WI38 (cell line): ENCODE data around the gene BDP1.
"Not testable (repeated sequence)": the region's sequence is repeated elsewhere in the genome, so short reads cannot be mapped to it uniquely, and the experiment has no call there.

Source experiments
- H3K4me3 ChIP-seq: 2 replicates; pipeline ENCODE4 v1.5.1; 2011; ENCODE audit warnings: low read depth, mild to moderate bottlenecking, control low read depth, low read length
- TF ChIP-seq, protein P1 (sequence below): IDR thresholded peaks from 2 replicates; pipeline ENCODE4 v1.5.1; 2012; ENCODE audit warnings: low read depth, mild to moderate bottlenecking, control low read depth, low read length

Gene BDP1

GRCh38 chr5:71447218-71447808 lies 8.1 kb upstream of the BDP1 start:
- TF ChIP-seq, protein P1, sequence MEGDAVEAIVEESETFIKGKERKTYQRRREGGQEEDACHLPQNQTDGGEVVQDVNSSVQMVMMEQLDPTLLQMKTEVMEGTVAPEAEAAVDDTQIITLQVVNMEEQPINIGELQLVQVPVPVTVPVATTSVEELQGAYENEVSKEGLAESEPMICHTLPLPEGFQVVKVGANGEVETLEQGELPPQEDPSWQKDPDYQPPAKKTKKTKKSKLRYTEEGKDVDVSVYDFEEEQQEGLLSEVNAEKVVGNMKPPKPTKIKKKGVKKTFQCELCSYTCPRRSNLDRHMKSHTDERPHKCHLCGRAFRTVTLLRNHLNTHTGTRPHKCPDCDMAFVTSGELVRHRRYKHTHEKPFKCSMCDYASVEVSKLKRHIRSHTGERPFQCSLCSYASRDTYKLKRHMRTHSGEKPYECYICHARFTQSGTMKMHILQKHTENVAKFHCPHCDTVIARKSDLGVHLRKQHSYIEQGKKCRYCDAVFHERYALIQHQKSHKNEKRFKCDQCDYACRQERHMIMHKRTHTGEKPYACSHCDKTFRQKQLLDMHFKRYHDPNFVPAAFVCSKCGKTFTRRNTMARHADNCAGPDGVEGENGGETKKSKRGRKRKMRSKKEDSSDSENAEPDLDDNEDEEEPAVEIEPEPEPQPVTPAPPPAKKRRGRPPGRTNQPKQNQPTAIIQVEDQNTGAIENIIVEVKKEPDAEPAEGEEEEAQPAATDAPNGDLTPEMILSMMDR: peak; percentile 29
- H3K4me3 ChIP-seq: not testable (repeated sequence)

- TF ChIP-seq, protein P1: no peak
- no peak overlapping the region for H3K4me3 ChIP-seq
These were observed 2.6 kb upstream of the BDP1 start for GRCh38 chr5:71452876-71453275.

GRCh38 chr5:71454913-71455312 lies 538 bp upstream of the BDP1 start:
- TF ChIP-seq, protein P1: no peak
- peak overlapping the region; percentile 99 for H3K4me3 ChIP-seq

DNA sequence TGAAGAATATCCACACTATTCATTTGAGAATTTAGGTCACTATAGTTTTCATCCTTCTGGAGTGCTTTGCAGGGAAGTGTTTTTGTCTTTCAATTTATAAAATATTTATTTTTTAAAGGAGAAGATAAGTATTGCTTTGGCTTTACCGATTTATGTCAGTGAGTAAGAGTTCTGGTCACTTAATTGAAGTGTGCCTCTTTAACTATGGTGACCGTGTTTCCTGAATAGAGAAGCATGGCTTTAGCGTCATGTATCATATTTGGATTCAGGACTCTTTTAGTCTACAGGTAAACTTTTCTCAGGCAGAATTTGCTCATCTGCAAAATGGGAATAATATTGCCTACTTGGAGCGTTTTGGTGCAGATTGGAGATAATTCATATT lies 902 bp downstream of the BDP1 start:
- TF ChIP-seq, protein P1: no peak
- H3K4me3 ChIP-seq: peak overlapping the region; percentile 99

DNA sequence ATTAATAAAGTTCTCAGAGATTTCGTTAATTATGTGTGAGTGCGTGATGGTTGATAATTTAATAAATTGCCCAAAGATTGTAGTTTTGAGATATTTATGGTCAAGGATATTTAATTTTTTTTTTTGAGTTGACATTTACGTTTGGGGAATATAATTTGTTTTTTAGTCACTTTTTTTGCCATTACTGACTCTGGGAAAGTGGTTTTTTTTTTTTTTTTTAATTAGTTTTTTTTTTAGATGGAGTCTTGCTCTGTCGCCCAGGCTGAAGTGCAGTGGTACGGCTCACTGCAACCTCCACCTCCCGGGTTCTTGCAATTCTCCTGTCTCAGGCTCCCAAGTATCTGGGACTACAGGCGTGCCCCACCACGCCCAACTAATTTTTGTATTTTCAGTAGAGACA lies 1.7 kb downstream of the BDP1 start:
- peak overlapping the region; percentile 99 for H3K4me3 ChIP-seq
- TF ChIP-seq, protein P1: no peak

DNA sequence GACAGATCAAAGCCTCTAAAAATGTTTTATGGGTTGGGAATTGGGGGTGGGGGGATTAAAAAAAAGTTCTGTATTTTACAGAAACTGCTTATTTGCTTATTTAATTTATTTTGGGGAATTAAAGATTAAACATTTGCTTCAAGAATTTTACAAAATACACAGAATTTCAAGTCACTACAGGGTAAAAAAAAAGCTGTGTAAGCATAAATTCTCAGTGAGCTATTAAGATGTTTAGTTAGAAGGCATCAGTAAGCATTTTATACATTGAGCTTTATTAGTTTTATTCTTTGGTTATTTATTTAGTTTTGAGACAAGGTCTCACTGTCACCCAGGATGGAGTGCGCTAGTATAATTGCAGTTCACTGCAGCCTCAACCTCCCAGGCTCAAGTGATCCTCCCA lies 5.2 kb downstream of the BDP1 start:
- no peak overlapping the region for H3K4me3 ChIP-seq
- TF ChIP-seq, protein P1: no peak

DNA sequence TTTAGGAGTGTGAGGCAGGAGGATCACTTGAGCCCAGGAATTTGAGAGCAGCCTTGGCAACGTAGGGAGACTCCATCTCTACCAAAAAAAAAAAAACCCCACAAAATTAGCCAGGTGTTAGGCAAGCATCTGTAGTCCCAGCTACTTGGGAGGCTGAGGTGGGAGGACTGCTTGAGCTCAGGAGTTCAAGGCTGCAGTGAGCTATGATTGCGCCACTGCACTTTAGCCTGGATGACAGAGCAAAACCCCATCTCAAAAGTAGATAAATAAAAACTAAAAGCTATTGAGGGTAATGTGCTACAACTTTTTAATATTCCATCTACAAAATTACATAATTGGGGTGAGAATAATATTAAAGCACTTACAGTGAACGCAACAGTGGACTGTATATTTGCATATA lies 5.9 kb downstream of the BDP1 start:
- no peak overlapping the region for H3K4me3 ChIP-seq
- TF ChIP-seq, protein P1: no peak
